Fibroblast of lung (primary cell): ENCODE data around the gene COL1A1.

Source experiments
- EZH2 ChIP-seq: IDR thresholded peaks from 2 replicates; pipeline ENCODE4 v1.5.1; 2012; ENCODE audit warnings: low read length, control low read depth, mild to moderate bottlenecking; ENCODE audit errors: missing control alignments
- TF ChIP-seq, protein P1 (sequence below), 2 donors: IDR thresholded peaks in 1 of 2; conservative IDR thresholded peaks in 1 of 2; 1 replicate in 1 of 2; 2 replicates in 1 of 2; pipeline ENCODE4 v1.5.1; 2011 to 2012; ENCODE audit warnings: low read length in 2 of 2, control low read depth in 1 of 2, inconsistent platforms in 1 of 2, low read depth in 1 of 2, mild to moderate bottlenecking in 1 of 2

GRCh38 chr17:50221266-50221863 is 19.9 kb upstream of the COL1A1 start:
- TF ChIP-seq, protein P1, sequence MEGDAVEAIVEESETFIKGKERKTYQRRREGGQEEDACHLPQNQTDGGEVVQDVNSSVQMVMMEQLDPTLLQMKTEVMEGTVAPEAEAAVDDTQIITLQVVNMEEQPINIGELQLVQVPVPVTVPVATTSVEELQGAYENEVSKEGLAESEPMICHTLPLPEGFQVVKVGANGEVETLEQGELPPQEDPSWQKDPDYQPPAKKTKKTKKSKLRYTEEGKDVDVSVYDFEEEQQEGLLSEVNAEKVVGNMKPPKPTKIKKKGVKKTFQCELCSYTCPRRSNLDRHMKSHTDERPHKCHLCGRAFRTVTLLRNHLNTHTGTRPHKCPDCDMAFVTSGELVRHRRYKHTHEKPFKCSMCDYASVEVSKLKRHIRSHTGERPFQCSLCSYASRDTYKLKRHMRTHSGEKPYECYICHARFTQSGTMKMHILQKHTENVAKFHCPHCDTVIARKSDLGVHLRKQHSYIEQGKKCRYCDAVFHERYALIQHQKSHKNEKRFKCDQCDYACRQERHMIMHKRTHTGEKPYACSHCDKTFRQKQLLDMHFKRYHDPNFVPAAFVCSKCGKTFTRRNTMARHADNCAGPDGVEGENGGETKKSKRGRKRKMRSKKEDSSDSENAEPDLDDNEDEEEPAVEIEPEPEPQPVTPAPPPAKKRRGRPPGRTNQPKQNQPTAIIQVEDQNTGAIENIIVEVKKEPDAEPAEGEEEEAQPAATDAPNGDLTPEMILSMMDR (conservative IDR thresholded peaks at IDR 0.05 in 1 of 2, IDR thresholded peaks at IDR 0.05 in 1 of 2; ENCODE audit: low read depth in 1 of 2, low read length in 2 of 2): no peak
- no peak for TF ChIP-seq EZH2
